Smooth muscle cell of the brain vasculature (primary cell): ENCODE results near the gene RAB3C.

Source experiments
- DNase-seq: peaks from one replicate; pipeline ENCODE4 v3.0.0-alpha.2; 2012; ENCODE audit warnings: low read depth, low spot score

RAB3C gene

DNA sequence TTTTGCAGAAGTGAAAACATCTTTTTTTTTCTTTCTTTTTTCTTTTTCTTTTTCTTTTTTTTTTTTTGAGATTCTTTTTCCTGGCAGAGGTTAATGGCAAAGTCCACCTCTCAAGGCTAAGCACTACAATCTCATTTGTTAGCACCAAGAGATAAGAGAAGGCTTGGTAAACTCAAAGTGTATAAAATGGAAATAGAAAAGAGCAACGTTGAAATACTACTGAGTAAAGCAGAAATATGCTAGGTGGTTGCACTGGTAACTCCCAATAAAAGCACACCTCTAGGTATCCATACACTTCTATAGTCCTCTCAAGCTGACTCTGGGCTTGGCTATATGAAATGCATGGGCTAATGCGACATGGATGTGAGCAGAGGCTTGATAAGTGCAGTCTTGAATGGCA, 188.9 kb downstream of the RAB3C start:
- DNase-seq, result no peak

DNA sequence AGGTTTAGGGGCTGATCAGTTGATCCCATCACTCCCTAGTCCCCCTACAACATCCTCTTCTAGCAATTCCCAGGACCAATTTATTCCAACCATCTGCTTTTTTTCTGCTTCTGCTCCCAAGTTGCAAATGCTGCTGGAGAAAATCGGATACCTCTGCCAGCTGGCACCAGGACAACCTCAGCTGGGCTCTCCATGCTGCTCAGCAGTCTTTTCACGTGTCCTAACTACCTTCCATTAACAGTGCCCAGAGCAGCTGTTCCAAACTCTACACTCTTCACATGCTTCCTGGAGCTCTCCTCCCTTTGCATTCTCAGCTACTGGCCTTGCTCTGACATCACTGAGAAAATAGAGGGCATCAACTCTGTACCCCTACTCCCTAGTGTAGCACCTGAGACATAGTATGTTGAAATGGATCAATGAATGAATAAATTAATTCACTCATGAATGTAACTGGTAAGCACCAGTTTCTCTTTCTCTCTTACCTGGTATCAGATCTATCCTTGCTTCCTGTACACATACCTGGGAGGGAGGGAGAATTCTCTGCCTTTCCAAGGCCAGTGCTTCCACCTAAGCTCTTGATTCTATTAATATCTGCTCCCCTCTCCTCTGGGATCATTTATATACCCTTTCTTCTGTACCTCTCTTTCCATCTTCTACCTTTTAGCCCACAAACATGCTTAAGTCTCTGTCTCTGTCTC, 191.0 kb downstream of the RAB3C start:
- DNase-seq, result no peak

DNA sequence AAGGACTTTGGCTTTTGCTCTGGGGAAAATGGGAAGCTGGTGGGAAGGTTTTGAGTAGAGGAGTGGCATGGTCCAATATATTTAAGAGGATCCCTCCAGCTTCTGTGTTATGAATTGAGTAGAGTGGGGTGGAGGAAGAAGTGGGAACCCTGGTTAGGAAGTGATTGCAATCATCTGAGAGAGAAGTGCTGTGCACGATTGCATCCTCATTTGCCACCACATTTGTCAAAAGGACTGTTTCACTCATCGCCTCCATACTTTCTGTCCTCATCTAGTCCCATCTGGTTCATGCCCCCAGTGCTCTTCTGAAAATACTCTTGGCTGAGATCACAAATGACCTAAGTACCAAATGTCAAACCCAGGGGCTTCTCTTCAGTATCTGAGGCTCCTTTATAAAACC, 192.1 kb downstream of the RAB3C start:
- DNase-seq, result no peak

DNA sequence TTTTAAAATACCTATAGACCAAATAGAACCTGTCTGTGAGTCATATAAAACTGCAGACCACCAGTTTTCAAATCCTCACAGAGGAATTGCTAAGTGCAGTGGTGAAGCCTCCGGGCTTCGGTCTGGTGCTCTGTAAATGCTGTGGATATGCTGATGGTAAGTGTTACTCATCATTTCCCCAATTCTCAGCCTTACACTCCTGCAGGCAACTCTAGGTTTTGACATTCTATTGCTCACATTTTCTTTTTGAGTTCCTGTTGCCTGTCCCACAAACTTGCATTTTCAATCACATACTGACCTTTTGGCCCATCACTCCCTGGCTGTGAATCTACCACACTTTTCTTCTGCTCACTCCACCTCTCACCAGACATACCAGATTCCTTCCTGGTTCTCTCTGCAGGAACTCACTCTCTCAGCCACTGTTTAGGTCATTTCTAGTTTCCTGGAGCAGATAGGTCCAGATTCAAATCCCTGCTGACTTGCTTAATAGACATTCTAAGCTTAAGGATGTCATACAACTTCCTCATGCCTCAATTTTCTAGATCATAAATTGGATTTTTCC, 192.9 kb downstream of the RAB3C start:
- no peak for DNase-seq

DNA sequence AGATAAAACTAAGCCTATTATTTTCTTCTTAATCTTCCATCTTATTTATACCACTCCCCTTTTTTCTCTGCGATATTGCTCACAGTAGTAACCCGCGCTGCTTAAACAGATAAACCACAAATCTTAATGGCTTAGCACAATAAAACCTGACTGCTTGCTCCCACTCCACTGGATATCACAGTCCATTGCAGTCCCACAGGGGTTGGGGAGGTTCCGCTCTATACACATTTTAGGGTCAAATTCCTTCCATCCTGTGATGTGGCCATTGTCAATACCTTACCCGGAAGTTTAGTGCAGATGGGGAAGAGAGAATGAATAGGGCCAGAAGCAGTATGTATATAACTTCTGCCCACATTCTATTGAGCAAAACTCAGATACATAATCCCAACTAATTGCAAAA, 193.7 kb downstream of the RAB3C start:
- DNase-seq, result no peak

DNA sequence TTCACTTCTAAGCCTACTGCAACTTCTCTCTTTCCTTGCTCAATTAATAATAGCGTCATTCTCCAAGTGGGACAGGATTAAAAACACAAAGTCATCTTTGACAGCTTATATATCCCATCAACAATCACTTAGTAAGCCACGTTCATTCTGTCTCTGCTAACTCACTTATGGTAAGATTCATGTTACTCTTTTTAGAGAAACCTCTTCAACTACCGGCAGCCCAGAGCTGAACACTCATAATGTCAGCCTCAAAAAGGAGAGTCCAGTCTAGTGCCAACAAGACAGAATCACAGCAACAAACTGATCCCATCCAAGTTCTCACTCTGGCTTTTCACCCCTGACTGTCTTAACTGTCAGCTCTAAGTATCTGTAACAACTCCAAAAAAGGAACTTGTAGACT, 196.0 kb downstream of the RAB3C start:
- DNase-seq, result no peak

DNA sequence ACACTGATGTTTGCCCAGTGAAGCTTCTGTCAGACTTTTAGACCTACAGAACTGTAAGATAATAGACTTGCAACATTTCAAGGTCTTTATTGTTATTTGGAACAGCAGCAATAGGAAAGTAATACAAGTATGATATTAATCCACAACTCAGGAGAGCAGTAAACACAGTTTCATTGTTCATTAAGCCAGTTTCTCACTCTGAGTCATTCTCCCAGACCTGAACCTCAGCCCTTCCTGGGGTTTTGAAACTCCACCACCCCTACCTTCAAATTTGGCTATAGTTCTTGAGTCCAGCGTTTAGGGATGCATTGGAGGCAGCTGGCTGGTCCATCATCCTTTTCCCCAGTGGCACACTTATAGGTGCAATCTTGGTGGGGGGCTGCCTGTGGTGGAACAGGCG, 203.2 kb downstream of the RAB3C start:
- DNase-seq, result no peak

DNA sequence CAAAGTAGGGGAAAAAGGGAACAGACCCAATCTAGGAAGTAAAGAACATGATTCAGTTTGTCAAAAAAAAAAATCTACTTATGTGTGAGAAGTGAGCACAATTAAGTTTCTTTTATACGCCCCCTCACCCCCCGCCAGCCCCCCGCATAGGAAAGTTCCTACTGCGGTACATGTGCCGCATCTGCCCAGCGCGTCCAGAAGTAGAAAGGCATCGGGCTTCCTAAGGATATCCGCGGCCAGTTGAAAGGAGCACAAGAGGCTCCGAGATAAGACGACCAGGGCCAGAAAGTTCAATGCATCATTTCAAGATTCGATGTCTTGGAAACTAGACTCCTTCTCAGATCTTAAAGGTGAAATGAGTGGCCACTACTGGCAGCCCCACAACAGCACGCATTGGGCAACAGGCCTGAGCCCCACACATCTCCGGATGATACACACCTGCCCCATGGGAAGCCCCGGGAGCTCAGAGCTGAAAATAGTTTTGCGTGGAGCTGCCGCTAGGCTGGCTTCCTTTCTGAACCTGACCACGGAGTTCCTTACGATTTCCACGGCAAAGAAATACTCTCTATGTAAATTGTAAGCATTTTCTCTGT, 203.9 kb downstream of the RAB3C start:
- no peak for DNase-seq

DNA sequence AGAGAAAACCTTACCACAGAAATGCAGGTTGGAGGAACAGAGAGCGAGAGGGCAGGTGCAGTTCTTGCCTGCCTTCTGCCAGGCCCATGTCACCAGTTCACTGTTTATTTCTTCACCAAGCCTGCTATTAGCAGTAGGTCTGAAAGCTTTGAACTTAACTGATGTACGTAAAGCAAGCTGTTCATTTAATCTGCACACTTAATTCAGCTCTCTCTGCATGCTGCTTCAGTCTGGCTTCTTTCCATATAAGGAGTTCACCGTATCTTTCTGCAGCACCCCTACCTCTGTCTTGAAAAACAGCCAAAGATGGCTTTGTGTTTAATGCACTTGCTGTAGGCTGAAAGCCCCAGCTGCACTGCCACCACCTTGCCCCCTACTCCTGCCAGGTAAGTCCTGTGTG, 205.1 kb downstream of the RAB3C start:
- DNase-seq, result no peak

DNA sequence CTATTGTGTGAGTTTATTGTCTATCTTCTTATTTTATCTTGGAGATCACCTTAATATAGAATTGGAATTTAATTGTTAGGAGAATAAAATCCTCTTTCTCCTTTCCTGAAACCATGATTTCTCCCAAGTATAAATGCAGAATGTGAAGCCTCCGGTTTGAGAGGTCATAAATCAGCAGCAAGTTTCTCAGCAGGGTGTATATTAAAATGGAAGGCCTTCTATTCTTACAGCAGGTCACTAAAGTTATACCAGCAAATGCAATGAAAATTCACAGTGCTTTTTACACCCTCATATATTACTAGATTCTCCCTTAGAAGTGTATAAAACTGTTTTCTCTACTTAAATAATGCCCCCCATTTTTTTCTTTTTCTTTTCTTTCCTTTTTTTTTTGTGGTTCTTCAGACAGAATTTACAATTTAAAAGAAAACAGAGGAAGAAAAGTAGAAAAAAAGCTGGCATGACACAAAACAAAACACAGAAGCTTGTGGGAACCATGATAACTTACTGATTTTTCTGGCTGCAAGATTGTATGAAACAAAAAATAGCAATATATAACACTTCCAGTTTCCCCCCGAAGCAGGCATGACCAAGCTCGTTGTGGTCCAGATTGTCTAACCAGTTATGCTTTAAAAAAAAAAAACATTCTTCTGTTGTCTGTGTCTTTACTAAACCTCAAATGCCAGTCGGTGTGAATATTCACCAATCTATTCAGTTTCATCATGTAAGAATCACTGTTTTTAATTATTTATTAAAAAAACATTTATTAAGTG, 211.2 kb downstream of the RAB3C start:
- no peak for DNase-seq

DNA sequence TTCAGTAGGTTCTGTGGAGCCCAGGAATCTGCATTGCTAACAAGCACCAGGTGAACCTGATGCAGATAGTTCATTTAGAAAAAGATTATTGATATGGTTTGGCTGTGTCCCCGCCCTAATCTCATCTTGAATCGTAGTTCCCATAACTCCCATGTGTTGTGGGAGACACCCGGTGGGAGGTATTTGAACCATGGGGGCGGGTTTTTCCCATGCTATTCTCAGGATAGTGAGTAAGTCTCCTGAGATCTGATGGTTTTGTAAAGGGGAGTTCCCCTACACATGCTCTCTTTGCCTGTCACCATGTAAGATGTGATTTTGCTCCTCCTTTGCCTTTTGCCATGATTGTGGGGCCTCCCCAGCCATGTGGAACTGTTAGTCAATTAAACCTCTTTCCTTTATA, 212.0 kb downstream of the RAB3C start:
- no peak for DNase-seq

DNA sequence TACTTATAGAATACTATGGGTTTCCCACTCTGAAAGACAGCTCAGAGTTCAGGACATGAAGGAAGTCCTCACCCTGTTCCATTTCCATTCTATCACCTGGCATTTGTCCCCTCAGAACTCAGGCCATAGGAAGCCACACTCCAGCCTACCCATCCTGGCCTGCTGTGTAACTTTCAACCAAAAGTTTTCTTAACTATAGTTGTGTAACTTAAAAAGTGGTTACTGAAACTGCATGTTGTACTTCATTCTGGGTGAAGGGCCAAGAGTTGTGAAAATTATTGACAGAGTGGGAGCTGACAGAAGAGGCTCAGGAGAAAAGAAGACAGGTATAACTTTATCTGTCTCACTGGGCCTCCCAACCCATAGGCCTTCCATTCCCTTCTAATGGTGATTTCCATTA, 212.5 kb downstream of the RAB3C start:
- DNase-seq, result no peak

DNA sequence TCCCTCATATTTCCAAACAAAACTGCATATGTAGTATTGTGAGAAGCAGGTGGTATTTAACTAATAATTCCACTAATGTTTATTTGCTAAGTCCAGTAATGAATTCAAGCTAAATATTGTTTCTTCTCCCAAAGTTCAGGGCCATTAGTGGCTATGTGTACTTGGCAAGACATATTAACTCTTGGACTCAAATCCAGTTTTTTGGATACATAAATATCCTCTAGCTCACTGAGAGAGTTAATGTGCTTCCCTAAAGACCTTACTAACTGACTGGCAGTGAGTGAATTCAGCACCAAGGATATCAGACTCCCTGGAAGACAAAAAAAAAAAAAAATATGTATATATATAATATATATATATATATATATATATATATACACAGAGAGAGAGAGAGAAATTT, 214.1 kb downstream of the RAB3C start:
- DNase-seq, result no peak

DNA sequence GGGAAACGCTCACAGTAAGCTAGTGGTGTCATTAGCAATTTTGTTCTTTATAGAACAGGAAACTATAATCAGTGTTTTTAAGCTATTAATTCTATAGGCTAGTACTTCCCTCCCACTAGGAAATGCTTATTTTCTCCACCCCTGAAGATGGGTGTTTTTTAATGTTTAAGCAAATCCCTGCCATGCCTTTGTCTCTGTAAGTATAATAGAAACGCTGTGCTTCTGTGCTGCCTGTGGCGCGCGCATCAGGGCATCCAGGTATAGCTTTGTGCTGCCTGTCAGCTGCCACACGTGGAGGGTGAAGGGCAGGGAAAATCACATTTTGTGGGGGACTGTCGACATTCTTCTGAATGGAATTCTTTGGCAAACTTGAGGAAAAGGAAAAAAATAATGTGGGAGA, 217.5 kb downstream of the RAB3C start:
- DNase-seq, result no peak

DNA sequence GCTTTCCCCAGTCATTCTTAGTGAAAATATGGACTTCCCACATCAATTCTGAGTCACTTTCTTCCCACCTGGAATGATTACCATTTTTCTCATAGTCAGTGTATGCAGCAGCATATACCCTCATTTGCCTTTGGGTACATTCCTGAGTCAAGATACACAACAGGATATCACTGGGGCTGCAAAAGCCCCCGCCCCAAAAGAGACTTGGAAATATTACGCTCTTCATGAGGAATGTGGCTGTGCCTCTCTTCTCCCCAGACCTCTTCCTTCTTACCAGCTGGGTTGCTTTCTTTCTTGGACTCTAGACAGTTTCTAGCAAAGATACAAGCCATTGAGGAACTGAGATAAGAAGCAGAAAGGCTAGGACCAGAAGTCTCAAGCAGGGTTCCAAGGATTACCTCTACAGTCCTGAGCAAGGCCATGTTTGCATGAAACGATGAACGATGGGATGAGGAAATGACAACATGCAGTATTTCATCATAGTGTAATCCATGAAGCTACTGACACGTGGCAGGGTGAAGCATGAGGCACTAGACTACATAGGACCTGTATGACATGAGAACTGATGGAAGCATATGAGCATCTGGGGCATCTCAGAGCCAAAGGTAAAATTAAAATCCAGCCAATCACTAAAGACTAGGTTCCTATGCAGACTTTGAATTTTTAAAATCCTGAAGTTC, 218.1 kb downstream of the RAB3C start:
- DNase-seq, result no peak

DNA sequence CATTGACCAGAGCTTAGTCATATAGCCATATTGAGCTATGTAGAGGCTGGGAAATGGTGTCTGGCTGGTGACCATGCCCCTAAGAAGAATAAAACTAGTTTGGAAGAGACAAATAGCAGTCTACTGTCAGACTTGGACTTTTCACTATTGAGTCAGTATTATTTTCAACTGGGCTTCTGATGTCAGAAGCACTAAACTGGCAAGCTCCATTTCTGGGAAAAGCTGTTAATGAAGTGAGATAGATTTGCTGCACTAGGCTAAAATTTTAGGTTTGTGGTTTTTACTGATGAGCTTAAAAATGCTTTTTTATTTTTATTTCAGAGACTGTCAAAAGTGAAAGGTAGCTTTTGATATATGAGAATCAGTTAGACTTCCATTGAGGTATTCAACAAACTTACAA, 220.2 kb downstream of the RAB3C start:
- no peak for DNase-seq

DNA sequence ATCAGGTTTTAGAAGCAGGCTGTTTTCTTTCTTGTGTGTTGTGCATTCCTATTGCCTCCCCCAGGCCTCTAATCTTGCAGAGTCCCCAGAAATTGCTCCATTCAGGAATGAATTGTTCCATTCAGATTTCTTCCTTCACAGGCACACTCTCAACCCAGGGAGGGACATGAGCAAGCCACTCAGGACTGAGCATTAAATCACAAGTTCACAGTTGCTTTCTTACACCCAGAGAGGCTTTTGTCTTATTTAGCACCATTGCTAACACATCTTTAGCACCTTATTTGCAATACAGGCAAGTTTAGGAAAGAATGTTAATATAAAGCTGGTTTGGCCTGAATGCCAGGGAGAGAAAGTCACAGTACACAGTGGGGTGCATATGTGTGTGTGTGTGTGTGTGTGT, 221.4 kb downstream of the RAB3C start:
- no peak for DNase-seq

DNA sequence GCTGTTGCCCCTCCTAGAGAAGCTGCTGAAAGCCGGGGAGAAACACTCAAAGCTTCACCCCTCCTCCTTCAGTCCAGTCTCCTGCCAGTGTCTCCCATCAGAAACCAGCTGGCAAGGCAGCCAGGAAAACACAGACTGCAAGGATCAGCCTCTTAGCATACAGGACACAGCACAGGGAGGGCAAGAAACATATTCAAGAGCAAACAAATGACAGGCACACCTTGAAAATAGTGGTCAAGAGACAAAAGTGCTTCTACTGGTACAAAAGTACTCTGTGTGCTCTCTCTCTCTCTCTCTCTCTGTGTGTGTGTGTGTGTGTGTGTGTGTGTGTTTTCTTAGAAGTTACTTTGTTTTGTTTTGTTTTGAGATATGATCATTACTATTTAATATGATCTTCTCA, 227.2 kb downstream of the RAB3C start:
- DNase-seq, result no peak

DNA sequence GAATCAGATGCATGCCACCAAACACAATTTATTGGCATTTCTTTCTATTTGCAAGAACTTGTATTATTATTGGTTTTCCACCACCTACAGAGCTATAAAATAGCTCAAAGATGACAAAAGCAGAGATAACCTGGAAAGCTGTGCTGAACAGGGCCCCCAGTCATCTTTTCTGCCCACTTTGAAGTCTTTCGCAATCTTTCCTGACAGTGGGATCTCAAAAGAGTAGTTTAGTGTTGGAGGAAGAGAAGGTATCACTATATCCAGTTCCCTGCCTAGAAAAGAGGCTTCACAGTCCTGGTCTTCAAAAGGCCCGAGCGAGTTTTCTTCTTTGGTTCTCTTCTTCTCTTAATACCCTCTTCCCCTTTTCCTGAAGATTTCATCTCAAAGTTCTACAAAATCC, 231.0 kb downstream of the RAB3C start:
- no peak for DNase-seq

DNA sequence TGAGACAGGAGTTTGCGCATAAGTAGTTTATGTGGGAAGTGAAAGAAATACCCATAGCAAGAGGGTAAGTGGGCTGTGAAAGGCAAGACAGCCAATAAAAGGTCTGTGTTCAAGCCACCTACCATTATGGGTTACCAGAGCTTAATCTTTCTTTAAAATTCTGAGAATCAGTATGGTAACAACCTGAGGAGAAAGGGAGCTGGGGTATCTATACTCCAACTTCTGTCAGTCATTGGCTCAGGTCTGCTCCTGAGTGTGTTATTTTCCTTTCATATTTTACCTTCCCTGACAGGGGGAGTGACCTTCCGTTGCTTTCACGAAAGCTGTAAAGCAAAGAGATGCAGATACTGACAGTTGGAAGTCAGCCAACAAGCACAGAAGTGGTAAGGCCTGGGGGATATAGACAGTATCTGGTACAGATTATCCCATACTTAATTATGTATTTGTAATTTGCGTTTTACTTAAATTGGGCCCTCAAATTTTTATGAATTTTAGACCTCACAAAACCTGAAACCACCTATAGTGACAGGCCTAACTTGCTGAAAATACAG, 233.4 kb downstream of the RAB3C start:
- no peak for DNase-seq

DNA sequence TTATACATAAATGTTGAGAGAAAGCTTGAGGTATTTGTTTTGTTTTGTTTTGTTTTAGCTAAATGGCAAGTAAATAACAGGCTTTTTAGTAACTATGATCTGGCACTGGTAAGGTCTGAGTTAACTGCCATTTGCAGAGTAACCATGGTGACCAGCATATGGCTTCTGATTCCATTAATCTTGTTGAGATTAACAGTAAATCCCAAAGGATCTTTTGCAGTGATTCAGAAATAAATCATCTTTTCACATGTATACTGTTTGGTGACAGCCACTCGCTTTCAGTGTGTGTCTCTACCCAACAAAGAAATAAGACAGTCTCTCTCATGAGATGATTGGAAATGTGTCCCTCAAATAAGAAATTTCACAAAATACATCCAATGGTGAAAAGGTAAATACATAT, 235.6 kb downstream of the RAB3C start:
- DNase-seq, result no peak

DNA sequence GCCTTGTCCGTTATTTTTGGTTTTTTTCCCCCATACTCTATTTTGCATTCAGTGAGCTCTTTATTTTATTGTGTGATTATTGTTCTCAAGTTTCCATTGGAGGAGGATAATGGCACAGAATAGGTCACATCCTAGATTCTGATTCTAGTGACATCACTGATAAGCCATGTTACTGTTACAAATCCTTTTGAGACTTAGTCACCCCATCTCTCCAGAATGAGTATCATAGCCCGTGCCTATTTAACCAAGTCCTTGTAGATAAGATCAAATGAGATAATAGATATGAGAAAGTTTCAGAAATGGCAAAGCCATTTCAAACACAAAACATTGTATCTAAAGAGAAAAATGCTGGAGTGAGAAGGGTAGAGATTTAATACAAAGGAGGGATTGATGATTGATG, 242.6 kb downstream of the RAB3C start:
- no peak for DNase-seq
